ENCODE measurements around the gene LANCL1.
"Not testable (repeated sequence)": the region's sequence is repeated elsewhere in the genome, so short reads cannot be mapped to it uniquely, and the experiment has no call there.

LANCL1 gene

GRCh38 chr2:210428393-210429179 is 48.0 kb downstream of the LANCL1 start:
- TF ChIP-seq CTCF (IDR thresholded peaks at IDR 0.05; ENCODE audit: low read depth, low read length) = no peak
- H3K4me3 ChIP-seq (ENCODE audit: low read depth, low read length) = no peak overlapping the region

DNA sequence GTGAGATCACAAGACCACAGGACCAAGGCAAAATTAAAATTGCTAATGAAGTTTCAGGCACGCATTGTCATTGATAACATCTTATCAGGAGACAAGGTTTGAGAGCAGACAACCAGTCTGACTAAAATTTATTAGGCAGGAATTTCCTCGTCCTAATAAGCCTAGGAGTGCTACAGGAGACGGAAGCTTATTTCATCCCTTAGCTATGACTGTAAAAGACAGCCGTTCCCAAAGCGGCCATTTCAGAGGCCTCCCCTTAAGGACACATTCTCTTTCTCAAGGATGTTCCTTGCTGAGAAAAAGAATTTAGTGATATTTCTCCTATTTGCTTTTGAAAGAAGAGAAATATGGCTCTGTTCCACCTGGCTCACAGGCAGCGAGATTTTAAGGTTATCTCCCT is 49.2 kb downstream of the LANCL1 start:
- not testable (repeated sequence) for H3K4me3 ChIP-seq (ENCODE audit: low read depth, low read length)

- no peak for TF ChIP-seq CTCF (IDR thresholded peaks at IDR 0.05; ENCODE audit: low read depth, low read length)
- H3K4me3 ChIP-seq (ENCODE audit: low read depth, low read length) = no peak overlapping the region
These were observed 54.2 kb downstream of the LANCL1 start for GRCh38 chr2:210422366-210422765.

GRCh38 chr2:210421916-210422315 is 54.6 kb downstream of the LANCL1 start:
- TF ChIP-seq CTCF (IDR thresholded peaks at IDR 0.05; ENCODE audit: low read depth, low read length) = no peak
- H3K4me3 ChIP-seq (ENCODE audit: low read depth, low read length) = no peak overlapping the region

- no peak for TF ChIP-seq CTCF (IDR thresholded peaks at IDR 0.05; ENCODE audit: low read depth, low read length)
- no peak overlapping the region for H3K4me3 ChIP-seq (ENCODE audit: low read depth, low read length)
These were observed 63.9 kb downstream of the LANCL1 start for GRCh38 chr2:210412660-210413059.

- TF ChIP-seq CTCF (IDR thresholded peaks at IDR 0.05; ENCODE audit: low read depth, low read length) = no peak
- no peak overlapping the region for H3K4me3 ChIP-seq (ENCODE audit: low read depth, low read length)
These were observed 66.0 kb downstream of the LANCL1 start for GRCh38 chr2:210410542-210410941.

DNA sequence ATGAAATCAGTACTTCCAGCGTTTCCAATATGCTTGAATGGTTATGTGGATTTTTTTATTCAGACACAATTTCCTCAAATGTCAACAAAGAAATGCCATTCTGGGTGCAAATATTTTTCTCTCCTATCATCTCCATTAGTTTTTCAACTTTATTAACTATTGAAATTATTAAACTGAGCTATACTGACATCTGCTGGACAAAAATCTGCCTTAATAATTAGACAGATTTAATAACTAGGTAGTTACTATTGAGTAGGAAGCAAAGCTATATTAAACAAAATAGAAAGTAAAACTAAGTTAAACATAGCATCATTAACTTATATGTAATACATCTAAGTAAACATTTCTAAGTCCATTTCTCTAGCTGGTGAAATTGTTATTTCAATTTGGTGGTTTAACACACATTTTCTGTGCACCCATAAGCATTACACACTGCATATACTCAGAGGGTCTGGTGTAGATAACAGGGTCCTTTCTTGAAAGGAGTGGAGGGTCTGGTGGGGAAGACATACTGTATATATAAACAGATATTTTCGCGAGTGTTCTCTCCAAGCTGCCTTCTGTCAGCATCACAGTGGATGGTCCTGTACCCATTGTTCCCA is 77.0 kb downstream of the LANCL1 start:
- TF ChIP-seq CTCF (IDR thresholded peaks at IDR 0.05; ENCODE audit: low read depth, low read length) = no peak
- H3K4me3 ChIP-seq (ENCODE audit: low read depth, low read length) = no peak overlapping the region
